SKM-1 treated with dmso at 0.1 percent for 144 hours (cell line): ENCODE results near the gene FOXB1.

ENCODE experiments used
- DNase-seq: peaks from one replicate; lab custom pipeline; 2025; ENCODE audit not compliant: unreplicated experiment; lab: John Stamatoyannopoulos, UW

FOXB1 gene

DNA sequence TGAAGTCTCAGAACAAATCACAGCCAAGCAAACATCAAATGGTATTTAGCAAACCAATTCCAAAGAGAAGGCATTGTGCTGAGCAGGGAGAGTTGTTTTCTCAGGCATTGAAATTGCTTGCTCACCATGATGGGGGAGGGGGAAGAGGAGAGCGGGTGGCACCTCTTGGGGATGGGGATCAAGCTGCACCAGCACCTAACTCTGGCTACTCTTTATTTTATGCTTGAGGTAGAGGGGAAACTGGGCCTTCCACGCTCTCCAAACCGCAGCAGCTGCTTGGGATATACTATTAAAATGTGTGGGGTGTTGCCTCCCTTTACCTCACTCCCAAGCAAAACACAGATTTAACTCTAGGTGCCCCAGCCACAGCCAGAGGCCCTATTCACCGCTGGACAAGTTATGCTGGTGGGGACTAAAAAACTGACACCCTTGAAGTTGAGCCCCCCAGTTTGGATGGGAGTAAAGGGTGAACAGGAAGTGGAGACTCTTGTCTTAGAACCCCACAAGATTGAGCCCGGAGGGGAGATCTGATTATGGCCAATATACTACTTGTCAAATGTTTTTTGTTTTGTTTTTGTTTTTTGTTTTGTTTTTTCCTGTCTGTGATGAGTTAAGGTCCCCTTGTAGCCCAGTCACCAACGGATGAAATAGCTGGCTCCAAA lies 5.0 kb upstream of the FOXB1 start:
- DNase-seq, result no peak

GRCh38 chr15:59999612-60000112 lies 4.4 kb upstream of the FOXB1 start:
- no peak for DNase-seq

DNA sequence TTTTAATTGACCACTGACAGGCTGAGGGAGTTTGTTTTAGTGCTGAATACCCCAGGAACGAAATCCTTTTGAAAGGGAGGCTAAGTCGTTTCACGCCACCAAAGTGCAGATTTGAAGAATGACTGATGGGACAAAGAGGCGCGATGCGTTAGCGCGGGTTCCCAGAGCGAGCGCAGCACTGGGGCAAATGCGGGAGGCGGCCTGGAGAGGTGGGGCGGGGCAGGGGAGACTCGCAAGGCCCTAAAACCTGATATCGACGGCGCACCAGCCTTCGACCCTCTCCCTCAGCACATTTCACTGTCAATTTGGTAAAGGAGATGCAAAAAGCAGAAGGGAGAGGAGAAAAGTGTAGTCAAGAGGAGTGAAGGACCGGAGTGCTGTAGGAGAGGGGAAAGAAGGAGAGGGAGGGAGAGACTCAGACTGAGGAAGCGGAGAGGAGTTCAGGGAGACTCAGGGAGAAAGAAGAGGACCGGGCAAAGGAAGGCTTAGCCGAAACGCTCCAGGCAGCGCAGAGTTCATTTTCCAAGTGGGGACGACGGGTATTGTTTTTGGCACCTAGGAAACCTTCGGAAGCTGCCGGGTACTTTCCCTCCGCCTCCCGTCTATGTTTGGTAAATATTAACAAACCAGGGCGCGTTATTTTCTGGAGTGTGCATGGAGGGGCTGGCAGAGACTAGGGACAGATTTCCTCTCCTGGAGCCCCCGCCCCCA lies 3.8 kb upstream of the FOXB1 start:
- no peak for DNase-seq

DNA sequence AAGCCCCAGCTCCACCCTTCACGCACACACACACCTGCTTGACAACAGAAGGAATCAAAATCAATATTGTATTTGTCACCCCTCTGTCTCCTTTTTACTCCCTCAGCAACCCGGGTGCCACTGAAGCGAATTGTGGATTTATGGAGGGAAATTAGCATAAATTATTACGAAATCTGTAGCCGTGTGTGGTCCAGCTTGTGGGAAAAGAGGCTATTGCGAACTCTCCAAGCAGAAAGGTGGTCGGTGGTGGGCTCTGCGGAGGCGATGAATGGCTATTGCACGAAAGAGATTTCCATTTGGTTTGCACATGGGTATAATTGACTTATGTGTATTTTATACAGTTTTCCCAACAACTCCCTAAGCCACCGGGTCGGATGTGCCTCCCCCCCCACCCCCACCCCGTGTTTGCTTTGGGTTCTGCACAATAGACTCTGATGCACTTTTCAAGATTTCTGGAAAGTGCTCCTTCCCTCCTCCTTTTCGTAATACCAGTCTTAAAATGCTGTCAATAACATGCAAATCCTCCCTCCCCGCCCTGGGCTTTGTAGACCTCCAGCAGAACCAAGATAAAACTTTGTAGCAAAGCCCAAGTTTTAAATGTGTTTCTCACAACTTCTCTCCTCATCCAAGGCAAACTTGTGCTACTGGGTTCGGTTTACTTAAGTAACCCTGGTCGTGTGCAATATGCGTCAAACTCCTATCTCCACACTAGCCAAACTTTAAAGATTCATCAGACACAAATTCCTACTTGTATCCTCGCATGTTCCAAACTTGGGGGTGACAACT lies 3.1 kb upstream of the FOXB1 start:
- DNase-seq, result no peak

DNA sequence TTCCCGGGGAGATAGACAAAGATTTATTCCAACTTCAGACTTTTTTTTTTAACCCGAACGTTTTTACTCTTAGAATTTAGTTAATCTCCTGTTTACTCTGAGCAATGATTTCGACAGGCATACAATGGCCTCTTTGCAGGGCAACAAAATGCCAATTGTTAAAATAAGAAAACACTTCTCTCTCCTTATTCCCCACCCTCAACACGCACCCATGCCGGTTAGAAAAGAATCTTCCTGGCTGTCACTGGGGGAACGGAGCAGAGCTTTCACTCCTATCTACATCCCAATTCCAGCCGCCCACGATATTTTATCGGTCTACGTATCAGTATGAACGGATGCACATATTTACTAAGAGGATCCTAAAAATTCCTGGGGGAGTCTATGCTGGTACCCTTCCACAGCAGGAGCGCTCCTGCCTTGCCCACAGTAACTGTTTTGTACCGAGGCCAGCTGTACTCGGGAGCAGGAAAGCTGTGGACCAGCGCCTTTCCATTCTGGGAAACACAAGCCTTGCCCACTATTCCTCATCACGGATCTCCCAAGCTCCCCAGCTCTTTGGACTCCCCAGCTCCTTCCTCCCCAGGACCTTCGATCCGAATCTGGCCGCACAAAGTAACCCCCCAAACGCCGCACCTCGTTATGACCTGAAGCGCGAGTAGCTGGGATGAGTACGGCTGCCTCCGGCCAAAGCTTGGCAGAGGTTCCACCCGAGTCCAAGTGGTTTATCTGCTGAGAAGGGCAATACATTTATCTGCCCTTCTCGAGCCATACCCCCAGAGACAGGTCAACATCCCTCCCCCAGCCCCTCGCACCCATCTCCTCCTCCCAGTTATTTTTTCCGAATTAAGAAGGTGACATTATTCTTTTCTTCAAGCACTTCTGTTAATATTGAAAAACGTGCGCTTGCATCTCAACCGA lies 2.2 kb upstream of the FOXB1 start:
- DNase-seq, result no peak

DNA sequence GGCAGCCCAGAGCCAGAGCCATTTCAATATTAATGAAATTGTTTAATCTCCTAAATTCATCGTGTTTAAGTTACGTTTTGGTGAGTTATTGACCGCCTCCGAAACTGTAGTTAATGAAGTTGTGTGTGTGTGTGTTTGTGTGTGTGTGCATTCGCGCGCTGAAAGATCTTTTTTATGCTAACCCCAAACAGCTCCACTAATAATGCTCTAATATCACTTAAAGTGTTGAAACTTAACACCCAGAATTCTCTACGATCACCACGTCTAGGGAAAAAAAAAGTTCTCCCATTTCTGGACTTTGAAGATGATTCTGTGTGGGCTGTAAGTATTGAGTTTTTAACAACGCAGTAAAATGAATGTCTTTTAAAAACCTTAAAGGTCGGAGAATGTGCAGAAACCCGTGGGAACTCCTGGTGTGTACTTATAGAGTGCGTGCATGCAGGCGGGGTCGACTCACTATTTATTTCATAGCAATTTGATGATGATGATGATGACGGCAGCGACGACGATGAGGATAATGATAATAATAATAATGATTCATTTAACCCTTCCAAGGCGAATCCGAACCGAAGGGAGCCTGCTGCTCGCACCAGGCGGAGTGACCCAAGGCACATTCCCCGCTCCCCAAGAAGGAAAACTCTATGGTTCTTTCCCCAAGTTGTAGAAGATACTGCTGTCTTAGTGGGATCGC lies 1.4 kb upstream of the FOXB1 start:
- no peak for DNase-seq

- DNase-seq, result no peak
Measured at GRCh38 chr15:60003243-60004008, 685 bp upstream of the FOXB1 start.

GRCh38 chr15:60004846-60005351 lies 788 bp downstream of the FOXB1 start:
- DNase-seq, result no peak

DNA sequence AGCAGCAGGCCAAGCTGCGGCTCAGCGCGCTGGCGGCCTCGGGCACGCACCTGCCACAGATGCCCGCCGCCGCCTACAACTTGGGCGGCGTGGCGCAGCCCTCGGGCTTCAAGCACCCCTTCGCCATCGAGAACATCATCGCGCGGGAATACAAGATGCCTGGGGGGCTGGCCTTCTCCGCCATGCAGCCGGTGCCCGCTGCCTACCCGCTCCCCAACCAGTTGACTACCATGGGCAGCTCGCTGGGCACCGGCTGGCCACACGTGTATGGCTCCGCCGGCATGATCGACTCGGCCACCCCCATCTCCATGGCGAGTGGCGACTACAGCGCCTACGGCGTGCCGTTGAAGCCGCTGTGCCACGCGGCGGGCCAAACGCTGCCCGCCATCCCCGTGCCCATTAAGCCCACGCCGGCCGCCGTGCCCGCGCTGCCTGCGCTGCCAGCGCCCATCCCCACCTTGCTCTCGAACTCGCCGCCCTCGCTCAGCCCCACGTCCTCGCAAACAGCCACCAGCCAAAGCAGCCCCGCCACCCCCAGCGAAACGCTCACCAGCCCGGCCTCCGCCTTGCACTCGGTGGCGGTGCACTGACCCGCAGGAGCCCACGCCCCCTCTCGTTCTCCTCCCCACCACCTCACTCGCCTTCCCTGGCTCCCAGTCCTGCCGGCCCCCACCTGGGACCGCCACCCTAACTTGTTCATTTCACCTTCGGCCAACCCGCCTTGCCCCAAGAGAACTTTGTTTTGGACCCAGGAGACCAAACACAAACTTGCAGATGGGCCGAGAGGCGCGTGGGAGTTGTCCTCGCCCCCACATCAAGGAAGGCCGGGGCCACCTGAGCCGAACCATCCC lies 1.5 kb downstream of the FOXB1 start:
- no peak for DNase-seq

DNA sequence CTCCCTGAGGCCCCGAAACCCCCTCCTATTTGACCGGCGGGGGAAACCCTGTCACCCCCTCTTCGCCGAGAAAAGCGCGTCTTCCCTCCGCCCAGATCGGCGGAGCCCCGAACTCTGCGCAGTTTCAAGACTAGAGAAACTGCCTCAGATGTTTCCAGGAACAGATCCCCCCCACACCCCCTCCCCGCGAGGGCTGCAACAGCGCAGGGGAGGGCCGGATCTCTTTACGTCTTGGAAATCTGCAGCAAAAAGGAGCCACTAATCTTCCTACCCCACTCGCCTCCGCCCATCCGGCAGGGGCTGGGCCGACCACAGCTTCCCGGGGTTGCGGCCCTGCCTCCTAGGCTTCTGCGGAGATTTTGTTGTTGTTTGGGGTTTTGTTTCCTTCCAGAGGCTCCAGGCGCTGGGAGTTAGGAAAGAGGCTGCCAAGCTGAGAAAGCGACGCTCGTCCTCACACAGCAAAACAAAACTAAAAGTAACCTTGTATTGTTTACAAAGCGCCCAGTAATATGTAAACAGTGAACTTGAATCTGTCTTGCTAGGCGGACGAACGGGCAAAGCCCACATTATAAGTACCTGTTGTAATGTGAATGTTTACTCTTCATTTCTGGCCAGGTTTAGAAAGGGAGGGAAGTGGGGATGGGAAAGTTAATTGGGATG lies 2.2 kb downstream of the FOXB1 start:
- DNase-seq, result no peak

- no peak for DNase-seq
Measured at GRCh38 chr15:60006873-60007272, 2.8 kb downstream of the FOXB1 start.

DNA sequence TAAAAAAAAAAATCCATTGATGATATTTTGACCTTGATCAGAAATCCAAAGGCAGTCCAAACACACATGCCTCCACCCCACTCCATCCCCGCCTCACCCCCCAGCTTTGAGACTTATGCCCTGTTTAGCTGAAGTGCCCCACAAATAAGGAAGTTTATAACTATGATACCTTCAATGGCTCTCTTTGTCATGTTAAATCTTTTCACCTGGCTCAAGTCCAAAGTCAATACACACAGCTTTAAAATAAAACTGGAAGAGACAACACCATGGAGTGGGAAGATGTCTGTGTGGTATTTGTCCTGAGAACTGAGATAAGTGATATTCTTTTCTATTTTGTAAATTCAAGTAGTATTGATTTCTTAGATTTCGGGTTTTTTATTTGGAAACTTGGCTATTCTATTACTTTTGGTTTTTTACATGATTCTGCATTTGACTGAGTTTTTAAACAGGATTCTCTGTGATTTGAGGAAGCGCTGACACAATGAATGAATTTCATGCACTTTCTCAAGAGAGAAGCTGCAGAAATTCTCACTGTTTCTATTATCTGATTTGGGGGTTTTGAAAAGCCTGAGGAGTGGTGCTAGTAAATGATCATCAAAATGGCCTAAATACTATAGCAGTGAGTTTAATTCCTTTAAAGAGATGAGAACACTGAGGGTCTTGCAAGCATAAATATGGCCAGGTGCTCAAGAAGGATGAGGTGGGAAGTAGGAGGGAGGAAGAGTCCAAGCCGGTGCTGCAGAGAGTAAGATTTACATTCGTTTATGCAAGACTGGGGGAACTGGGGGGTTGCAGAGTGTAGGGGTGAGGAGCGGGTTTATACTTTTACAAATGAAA lies 5.2 kb downstream of the FOXB1 start:
- no peak for DNase-seq

DNA sequence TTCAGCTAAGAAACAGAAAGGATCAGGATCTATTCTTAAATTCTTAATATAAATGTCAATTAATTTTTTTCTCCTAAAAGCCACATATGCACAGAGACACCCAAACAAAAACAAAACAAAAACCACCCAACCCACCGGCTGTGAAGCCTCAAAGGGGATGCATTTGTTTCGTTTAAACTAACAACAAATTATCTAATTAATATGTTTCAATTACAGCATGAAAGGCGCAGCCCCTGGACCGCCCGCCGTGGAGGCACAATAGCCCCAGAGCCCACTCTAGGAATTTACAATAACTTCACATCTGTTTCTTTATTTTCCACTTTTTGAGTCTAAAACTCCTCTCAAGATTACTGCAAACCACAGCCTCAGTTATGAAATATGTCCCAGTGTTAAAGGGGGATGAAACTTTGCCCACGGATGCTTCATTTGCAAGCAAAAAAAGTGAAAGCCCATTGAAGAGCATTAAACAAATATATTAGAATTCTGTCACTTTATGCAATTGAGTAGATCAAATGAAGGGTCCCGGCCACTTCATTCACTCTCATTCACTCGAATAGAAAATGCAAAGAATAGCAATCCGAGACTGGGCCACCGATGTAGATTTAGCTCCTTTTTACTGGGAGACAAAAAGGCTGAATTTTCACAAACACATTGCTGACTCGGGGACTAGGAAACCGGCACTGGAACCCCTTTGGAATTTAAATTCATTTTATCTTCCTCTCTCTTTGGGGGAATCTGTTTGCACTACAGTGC lies 6.0 kb downstream of the FOXB1 start:
- no peak for DNase-seq

DNA sequence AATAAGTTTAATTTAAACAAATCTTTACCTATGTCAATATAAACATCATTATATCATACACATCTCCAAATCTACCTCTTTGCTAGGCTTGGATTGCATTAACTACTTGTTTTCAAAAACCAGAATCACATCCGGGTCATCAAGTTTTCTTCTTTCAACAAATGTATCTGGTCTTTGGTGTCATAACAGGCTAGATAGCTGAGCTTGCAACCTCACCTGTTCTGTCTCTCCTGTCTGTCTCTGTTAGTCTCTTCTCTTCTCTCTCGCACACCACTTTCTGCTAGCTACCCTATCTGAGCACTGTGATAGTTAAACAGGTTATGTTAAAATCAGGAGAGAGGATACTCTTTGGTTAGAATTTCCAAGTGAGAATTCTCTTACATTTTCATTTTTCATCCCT lies 6.7 kb downstream of the FOXB1 start:
- no peak for DNase-seq

- no peak for DNase-seq
Measured at GRCh38 chr15:60012695-60013094, 8.6 kb downstream of the FOXB1 start.
